Measurements from ENCODE around the gene SLC6A11.

Gene SLC6A11

GRCh38 chr3:10816019-10816862, at the start of gene SLC6A11:
SLC6A11 (plus strand) TSS chr3:10816228; CDS start chr3:10816266, 38 bp downstream.
- FAIRE-seq: no peak

GRCh38 chr3:10768708-10769394, 47.2 kb upstream of the SLC6A11 start:
- FAIRE-seq: no peak

GRCh38 chr3:10770547-10770946, 45.5 kb upstream of the SLC6A11 start:
- FAIRE-seq: no peak

- no peak for FAIRE-seq
Observed at GRCh38 chr3:10770981-10771380, 45.0 kb upstream of the SLC6A11 start.

GRCh38 chr3:10771486-10772270, 44.4 kb upstream of the SLC6A11 start:
- FAIRE-seq: no peak

GRCh38 chr3:10772271-10773161, 43.5 kb upstream of the SLC6A11 start:
- no peak for FAIRE-seq

GRCh38 chr3:10774129-10774670, 41.8 kb upstream of the SLC6A11 start:
- FAIRE-seq: no peak

GRCh38 chr3:10774825-10775224, 41.2 kb upstream of the SLC6A11 start:
- FAIRE-seq: no peak

GRCh38 chr3:10775259-10775658, 40.8 kb upstream of the SLC6A11 start:
- no peak for FAIRE-seq

- FAIRE-seq: no peak
Observed at GRCh38 chr3:10775828-10776227, 40.2 kb upstream of the SLC6A11 start.

- no peak for FAIRE-seq
Observed at GRCh38 chr3:10777627-10778026, 38.4 kb upstream of the SLC6A11 start.

GRCh38 chr3:10778492-10779292, 37.3 kb upstream of the SLC6A11 start:
- no peak for FAIRE-seq

GRCh38 chr3:10779293-10779805, 36.7 kb upstream of the SLC6A11 start:
- no peak for FAIRE-seq

GRCh38 chr3:10780243-10780642, 35.8 kb upstream of the SLC6A11 start:
- no peak for FAIRE-seq

- no peak for FAIRE-seq
Observed at GRCh38 chr3:10780922-10781321, 35.1 kb upstream of the SLC6A11 start.

GRCh38 chr3:10781981-10782380, 34.0 kb upstream of the SLC6A11 start:
- FAIRE-seq: no peak

- FAIRE-seq: peak; percentile 11
Observed at GRCh38 chr3:10783360-10784351, 32.4 kb upstream of the SLC6A11 start.

GRCh38 chr3:10786640-10787039, 29.4 kb upstream of the SLC6A11 start:
- peak; percentile 9 for FAIRE-seq

- FAIRE-seq: no peak
Observed at GRCh38 chr3:10788451-10788850, 27.6 kb upstream of the SLC6A11 start.

GRCh38 chr3:10790713-10791112, 25.3 kb upstream of the SLC6A11 start:
- no peak for FAIRE-seq

Measured in A204.1 (cell line).